ENCODE results near the gene SATB2.

Gene SATB2

DNA sequence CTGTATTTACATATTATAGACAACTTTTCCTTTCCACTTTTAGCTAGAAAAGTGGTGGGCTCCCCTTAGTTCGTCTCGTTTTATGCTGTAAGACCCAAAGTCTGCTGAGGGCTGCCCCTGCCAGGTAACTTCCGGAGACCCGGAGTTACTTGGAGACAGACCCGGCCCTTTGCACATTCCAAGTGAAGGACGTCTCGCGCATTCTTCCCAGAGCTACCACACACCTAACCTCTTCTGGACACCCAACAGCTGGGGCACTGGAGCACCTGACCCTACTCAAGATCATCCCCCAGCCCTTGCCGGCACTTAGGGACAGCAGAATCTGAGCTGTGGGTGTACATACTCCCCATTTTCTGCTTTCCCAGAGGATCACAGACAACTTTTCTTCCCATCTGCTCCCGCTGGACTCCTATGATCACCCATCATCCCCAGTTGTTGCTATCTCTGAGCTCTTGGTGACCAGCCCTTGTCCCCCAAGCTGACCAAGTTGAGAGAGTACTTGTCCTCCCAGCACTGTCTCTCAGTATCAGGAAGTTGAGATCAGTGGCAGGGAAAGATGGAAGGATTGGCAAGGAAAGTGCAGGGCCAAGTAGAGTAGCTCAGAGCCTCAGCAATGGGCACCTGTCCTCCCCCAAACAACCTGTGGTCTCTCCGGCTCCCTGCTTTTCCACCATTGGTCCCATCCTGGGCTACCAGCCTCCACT lies 8.4 kb upstream of the SATB2 start:
- no peak for DNase-seq (ENCODE audit: low spot score)

DNA sequence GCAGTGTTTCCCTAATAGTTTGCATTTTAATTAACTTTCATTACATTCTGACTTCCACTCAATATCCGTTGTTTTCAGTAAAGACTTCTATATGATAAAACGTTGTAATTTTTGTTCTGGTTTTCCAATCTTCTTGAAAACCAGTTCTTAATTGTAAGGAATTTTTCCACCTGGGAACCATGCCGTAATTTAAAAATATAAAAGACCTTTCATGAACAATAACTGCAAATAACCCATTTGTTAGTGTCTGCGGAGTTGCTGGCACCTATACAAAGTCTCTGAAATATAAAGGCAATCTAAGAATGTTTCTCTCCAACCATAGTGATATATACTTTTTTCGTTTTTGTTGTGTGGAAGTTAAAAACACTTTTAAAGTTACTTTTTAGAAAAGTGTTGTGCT lies 7.7 kb upstream of the SATB2 start:
- DNase-seq (ENCODE audit: low spot score): no peak

DNA sequence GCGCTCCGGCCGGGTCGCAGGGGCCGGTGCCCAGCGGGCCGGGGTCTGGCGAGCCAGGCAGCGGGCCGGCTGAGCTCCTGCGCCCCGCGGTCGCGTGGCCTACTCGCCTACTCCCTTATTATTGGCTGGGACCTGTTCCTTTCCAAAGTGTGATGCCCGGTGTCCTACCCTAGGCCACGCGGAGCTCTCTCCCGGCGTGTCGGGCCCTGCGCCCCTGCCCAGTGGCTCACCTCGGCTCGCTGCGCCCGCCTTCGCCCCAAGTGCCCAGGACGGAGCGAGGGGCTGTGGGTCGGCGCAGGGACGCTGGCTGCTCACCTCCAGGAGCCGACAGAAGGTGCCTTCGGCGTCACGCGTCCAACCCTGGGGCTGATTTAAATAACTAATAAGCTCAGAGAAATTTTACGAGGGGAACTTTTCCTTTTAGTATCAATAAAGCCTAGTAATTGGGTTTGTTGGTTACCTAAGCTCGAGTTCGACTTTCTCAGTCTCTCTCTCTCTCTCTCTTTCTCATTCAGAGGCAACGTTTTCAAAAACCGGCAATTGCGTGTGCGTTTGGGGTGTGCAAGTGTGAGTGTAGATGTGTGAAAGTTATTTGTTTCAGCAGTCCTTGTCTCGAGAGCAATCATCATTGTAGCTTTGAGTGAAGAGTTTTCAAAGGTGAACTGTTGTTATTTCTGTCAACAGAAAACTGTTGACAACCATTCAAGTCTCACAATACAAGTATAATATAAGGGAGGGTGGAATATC lies 7.0 kb upstream of the SATB2 start:
- DNase-seq (ENCODE audit: low spot score): no peak

DNA sequence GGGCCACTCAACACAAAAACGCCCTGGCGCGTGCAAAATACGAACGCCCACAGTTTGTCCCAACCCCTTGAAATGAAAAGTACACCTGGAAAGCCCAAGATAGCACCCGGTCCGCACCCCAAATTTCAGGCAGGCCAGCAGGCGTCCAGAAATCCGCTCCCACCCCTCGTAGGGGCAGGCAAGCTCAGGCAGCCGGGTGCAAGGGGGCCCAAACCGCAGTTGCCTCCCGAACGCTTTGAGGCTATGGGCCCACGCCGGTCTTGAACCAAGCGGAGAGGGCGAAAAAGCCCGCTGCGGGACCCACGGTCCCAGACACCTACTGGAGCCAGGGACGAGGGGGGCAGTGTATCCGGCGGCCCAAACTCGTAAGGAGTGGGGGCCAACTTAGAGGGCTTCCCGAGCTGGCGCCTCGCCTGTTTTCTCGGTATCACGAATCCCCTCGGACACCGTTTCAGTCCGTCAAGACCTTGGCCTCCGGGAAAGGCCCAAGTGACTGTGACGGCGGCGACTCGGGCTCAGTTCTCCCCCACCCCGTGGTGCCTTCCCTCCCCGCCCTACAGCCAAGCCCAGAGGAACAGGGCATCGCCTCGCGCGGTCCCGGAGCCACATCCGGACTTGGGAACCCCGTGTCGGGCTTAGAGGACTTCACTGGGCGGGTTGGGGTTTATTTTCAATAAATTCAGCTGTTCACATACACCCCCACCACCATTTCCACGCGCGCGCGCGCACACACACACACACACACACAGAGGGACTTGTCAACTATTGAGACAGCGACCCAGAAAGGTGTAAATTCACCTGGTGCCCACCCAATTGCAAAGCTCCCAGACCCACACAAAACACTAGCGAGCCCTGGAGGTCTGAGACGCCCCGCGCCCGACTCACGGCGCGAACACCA lies 6.2 kb upstream of the SATB2 start:
- no peak for DNase-seq (ENCODE audit: low spot score)

DNA sequence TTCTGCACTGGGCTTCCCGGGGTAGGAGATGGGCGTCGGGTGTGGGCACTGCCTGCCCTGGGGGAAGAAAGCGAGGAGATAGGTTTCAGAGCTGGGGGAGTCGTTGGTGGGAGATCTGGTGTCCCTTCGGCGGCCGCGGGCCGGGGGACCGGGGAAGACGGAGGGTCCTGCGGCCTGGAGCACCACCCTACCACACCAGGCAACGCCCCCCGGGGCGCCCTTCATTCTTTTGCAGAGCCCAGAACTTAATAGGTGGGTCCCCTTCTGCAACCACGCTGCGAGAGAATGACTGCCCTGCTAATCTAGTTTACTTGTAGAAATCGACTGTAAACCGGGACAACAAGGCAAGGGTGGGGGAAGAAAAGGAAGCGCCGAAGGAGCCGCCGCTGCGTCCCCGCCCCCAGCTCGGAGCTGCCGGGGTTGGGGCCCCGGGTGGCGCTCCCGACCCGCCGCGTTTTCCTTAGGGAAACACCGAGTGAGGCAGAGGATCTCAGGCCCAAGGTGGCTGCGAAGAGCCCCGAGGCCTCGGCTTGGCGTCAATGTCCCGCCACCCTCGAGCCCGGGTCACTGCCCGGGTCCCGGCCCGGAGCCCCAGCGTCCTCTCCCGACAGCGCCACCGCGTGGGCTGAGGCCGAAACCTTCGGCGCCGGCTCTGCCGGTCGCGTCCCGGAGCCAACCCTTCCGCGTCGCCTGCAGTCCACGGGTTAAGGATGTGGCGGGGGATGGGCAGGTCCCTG lies 5.4 kb upstream of the SATB2 start:
- no peak for DNase-seq (ENCODE audit: low spot score)

DNA sequence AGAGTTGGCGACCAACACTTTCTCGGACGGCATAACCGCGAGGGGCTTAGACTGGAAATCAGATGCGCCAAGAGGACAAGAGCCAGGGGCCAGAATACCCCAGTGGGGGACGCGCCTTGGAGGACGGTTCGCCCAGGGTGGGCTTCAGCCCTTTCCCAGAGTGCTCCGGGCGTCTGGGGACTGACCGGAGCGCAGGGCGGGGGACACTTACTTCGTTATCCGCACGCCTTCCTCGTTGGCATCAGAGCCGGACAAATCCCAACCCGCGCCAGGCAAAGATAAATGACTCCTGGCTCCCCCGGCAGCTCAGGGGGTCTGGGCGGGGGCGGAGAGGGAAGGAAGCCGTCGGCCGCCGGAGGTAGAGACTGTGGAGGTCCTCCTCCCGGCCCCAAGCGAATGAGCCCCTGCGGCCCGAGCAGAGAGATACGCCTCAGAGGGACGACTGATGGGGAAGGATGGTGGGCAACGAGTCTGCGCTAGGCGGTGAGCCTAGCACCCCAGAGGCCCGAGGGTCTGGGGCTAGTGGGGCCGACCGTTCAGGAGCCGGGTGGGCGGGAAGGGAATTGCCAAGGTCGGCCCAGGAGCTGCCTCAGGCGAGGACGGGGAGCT lies 4.7 kb upstream of the SATB2 start:
- no peak for DNase-seq (ENCODE audit: low spot score)

DNA sequence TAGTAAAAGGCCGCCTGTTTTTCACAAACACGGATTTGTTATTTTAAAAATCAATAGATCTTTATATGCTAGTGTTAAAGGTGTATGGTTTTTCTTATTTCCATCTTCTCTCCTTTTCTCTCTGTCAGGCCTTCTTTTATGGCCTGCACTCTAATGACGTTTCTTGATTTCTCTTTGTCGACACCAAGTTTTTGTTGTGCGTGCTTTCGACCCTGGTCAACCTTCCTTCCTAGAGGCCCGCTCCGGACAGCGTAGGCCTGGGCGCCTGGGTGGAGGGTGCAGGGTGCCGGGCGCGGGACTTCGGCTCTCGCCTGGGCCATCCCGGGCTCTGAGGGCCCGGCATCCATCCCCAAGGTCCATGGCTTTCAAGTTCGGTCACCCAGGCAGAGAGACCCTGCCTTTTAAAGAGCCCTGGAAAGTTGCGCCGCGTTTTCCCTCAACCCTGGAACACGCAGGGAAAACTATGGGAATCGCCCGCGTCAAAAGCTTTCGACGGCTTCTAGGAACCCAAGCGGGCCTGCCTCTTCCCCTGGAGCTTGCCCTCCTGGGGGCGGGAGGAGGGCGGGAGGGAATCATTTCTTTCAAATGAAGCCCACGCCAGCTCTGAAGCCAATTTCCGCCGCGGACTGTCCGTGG lies 4.1 kb upstream of the SATB2 start:
- DNase-seq (ENCODE audit: low spot score): no peak

DNA sequence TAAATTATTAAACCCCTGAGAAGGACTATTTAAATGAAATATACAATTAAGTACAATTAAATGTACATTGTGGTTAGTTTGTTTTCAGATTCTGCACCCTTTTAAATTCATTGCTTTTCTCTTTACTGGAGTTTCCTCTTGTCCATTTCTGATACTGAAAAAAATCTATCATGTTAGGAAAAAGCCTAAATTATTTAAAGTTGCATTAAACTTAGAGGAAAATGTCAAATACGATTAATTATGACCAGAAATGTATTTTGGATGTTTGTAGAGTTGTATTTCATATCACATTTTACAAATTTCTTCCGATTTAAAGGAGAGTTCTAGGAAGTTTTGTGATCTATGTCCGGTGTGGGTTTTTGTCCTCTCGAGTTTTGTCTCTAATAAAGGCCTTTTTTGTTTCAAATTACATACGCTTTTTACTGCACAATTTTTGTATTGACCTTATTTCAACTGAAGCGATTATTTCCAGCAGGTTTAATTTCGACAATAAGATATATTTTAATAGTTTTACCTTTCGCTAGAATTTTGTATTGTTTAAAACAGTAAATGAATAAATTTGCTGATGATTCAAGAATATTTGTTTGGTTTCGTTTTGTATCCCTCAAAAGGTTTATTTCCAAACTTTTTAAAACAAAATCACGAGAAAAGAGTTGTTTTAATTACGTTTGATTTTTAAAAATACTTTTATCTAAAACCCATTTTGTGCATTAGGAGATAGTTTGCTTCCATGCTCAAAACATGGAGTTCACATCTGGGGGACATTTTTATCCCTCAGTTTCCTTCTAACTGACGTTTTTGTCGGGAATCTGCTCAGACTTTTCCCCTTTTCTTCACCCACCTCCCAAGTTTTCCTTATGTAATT lies 3.3 kb upstream of the SATB2 start:
- DNase-seq (ENCODE audit: low spot score): no peak

DNA sequence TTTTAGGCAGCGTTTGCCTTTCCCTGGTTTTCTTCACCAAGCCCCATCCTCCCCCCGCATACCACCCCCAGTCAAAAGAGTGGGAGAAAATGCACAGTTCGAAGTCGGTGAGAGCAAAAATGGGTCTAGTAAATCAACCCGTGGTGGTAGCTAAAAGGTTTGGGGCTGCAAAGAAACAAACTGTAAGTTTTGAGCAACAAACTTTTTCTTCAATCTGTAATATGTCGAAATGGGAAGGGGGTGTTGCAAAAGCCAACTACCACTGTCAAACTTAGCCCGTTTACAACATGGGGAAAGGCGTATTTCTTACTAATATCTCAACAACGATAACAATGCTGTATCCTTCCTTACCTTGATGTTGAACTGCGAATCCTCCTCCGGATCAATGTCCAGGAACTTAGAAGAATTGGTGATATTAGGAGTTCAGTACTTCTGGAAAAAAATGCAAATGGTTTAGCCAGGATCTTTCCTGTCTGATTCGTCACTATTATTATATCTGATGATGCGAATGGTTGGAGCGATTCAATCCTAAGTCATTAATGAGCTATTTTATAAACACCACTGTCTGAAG lies 2.4 kb upstream of the SATB2 start:
- DNase-seq (ENCODE audit: low spot score): no peak

DNA sequence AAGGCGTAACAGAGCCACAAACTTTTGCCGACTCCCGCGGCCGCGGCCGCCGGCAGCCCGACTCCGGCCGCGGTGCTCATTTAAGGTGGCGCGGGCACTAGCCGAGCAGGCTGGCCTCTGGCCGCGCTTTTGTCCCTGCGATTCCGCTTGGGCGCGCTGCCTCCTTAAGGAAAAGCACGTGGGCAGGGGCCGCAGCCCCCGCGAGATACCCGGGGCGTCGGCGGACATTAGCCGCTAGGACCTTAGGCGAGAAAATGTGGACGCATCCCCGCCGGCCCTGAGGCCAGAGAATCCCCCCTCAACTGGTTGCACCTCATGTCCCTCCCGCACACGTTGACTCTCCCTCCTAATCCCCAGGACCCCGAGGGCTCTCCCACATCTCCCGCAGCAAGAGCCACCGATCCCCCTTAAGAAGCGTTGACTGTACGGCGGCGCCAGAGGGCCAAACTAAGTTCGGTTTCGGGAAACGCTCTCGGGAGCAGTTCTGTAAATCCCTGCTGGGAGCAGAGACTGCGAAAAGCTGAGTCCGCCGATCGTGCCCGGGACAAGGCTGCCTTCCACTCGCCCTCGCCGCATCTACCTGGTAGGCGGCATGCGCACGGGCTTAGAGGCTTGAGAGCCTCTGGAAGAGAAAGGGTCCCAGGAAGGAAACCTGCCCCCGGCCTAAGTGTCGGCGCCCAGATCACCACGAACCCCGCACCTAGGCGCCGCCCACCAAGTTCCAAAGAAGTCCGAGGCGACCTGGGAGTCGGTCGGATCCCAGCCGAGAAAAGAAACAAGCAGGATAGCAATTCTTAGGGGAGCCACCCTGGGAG lies 1.8 kb upstream of the SATB2 start:
- DNase-seq (ENCODE audit: low spot score): no peak

DNA sequence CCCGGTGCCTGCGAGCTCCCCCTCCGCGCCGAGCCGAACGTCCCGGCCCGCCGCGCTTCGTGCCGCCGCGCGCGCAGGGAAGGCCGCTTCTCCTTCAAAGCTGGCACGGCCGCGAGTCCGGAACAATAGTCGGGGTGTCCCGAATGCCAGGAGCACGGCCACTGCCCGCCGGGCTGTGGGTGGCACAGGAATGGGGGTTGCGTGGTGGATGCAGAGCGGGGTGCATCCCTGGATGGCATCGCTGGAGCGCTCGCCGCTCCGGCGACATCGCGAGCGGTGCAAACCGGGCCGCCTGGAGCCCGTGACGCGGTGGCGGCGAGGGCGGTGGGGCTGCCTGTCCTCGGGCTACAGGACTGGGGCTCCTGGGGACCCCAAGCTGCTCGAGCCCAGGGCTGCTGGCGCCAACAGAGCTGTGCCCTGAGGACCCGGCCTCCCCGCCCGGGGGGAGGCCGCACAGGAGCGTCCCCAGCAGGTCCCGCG lies 1.1 kb upstream of the SATB2 start:
- DNase-seq (ENCODE audit: low spot score): no peak

DNA sequence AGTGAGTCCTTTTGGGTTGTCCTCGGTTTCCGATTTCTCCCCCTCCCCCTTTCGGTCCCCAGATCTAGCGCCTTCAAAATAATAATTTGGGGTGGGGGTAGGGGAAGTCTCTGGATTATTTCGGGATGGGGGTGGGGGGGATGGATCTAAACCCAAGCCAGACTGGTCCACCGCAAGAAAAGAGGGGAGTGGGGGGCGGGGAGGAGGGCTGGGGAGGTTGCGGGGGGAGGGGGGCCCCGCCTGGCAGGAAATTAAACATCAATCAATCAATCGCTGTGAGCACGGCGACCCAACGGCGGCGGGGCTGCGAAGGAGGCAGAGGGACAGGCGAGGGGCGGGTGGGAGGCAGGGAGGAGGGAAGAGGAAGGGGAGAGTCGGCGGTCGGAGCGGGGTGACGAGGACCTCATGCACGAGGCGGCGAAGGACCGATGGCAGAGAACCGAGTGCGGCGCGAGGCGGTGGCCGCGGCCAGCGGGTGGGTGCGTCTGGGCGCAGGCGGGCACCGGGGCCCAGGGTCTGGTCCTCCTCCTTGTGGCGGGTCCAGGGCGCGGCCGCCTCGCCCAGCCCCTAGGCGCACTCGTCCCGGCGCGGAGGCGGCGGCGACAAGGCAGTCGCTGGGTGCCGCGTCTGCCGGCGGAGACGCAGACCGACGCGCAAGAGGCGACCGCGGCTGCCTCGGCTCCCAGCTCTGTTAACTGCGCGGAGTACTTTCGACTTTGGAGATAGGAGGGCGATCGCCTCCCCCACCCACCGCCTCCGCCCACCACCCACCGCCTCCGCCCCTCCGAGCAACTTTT lies 468 bp upstream of the SATB2 start:
- no peak for DNase-seq (ENCODE audit: low spot score)

DNA sequence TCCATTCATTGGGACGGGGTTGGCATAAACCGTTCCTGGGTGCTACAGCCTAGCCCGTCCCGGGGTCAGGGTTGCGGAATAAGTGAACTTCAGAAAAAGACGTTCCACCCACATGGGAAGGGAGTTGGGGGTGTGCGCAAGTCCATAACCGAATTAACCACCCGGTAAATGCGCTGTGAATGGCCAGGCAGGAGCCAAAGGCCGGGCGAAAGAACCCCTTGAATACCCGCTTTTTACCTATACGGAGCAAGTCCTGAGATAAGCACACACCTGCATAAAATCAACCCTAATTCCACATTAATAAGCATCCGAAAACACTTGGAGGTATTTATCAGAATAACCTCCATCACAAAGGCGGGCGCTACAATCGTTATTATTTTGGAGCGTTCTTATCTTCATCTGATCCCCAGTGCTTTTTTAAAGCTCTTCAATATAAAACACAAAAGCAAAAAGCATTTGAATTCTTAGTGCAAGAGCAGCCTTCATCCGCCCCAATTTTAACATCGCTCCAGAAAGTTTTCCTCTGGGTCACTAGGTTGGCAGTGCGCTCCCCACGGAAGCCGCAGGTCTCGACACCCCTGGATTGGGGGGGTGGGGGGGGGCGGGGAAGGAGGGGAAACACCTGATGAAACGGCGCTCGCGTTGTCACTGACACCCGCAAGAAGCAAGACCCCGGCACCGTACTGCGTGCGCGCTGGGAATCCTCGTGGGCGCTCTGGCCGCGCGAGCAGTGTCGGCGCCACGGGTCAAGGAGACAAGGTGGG lies 1.2 kb downstream of the SATB2 start:
- no peak for DNase-seq (ENCODE audit: low spot score)

DNA sequence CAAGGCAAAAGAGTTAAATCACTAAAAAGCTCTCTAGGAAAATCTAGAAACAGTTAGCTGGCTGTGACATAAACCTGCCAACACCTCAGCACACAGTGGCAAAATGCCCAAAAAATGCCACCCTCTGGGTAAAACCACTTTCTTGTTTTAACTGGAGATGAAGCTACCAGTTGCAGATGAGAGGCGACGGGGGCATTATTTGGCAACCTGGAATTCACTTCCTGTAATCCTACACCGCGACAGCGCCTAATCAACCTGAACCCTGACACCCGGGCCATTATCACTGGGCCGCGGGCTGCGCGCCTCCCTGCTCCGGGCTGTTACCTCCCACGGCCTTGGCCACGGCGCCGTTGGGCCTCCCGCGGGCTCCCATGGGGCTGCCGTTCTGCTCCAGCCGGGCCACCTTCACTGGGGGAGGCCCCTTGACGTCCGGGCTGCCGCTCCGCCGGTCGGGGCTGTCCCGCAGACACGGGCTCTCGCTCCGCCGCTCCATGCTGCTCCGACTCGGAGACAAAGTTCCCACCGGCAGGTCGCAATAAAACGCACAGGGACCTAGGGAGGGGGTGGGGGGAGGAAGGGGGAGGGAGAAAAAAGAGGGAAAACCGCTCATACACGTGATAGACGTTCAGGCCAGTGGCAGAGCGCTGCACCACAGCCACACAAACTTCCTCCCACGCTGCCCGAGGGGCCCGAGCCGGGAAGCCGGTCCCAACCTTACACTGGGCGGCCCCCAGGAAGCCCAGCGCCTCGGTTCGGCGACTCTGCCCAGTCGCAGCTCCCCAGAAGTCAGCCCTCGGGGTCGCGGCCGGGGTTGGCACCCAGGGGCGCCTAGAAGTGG lies 2.0 kb downstream of the SATB2 start:
- no peak for DNase-seq (ENCODE audit: low spot score)

DNA sequence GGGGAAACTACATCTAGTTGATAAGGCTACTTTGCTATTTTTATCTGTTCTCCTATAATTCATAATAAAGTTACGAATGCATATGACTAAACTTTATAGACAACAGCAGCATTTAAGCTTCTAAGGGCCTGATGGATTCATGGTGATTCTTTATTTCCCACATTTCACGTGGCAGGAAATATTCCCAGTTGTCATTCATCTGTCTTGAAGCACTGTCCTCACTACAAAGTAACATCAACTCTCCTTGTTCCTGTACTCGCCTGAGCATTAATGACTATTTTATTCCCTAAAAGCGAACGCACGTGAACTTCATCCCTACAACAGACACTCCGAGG lies 2.6 kb downstream of the SATB2 start:
- no peak for DNase-seq (ENCODE audit: low spot score)

DNA sequence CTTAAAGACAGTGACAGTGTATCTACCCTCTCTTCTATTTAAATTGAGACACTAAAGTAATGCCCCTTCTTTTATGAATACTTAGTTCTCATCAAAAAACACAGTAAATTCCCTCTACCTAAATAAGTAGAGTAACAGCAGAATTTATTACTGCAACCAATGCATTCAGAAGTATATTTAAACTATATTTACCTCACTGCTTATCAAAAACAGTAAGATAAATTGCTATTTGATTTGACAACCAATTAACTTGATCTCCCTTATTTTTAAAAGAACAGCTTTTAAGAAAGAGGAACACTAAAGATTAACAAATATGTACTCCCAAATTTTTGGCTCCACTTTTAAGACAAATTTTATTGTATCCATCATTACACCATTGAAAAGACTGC lies 4.8 kb downstream of the SATB2 start:
- DNase-seq (ENCODE audit: low spot score): no peak
